Hepatocyte (in vitro differentiated cells): ENCODE data around the gene VASP. TPM values are rescaled to one million over a fixed set of nuclear protein-coding genes. Genes with fewer than 3 reads are reported as not detected.
A peak's percentile ranks its signal among the peaks of the same experiment; 100 is the strongest.

Experiments
- DNase-seq: peaks from one replicate; pipeline ENCODE4 v3.0.0-alpha.2; 2016; ENCODE audit warnings: low spot score
- H2AFZ ChIP-seq: fragments of 200-600 bp; sonication (generic); 2 replicates; pipeline ENCODE4 v1.6.0; 2016; ENCODE audit warnings: antibody characterized with exemption, mild to moderate bottlenecking
- H3K27ac ChIP-seq: fragments of 200-600 bp; sonication (generic); 2 replicates; pipeline ENCODE4 v1.5.1; 2016; ENCODE audit warnings: mild to moderate bottlenecking
- H3K27me3 ChIP-seq: fragments of 200-600 bp; sonication (generic); 2 replicates; pipeline ENCODE4 v1.6.1; 2016
- H3K36me3 ChIP-seq: fragments of 200-600 bp; sonication (generic); replicated peaks from 2 replicates; pipeline ENCODE4 v1.5.1; 2016; ENCODE audit warnings: low read depth; ENCODE audit not compliant: insufficient read depth
- H3K4me1 ChIP-seq: fragments of 200-600 bp; sonication (generic); 2 replicates; pipeline ENCODE4 v1.5.1; 2016; ENCODE audit warnings: mild to moderate bottlenecking, moderate library complexity; ENCODE audit not compliant: insufficient read depth
- H3K4me2 ChIP-seq: fragments of 200-600 bp; sonication (generic); 2 replicates; pipeline ENCODE4 v1.6.0; 2016
- H3K4me3 ChIP-seq: fragments of 200-600 bp; sonication (generic); 2 replicates; pipeline ENCODE4 v1.5.1; 2016; ENCODE audit warnings: mild to moderate bottlenecking
- H3K79me2 ChIP-seq: fragments of 200-600 bp; sonication (generic); 2 replicates; pipeline ENCODE4 v1.6.0; 2017; ENCODE audit warnings: mild to moderate bottlenecking
- H3K9me2 ChIP-seq: fragments of 200-600 bp; sonication (generic); replicated peaks from 2 replicates; pipeline ENCODE4 v1.6.0; 2017; ENCODE audit warnings: mild to moderate bottlenecking; ENCODE audit not compliant: insufficient read depth
- H3K9me3 ChIP-seq: fragments of 200-600 bp; sonication (generic); 2 replicates; pipeline ENCODE4 v1.5.1; 2016; ENCODE audit warnings: low read depth, mild to moderate bottlenecking
- H4K20me1 ChIP-seq: fragments of 200-600 bp; sonication (generic); 2 replicates; pipeline ENCODE4 v1.6.0; 2016; ENCODE audit warnings: mild to moderate bottlenecking; ENCODE audit not compliant: insufficient read depth, poor library complexity, severe bottlenecking
- EZH2 ChIP-seq: fragments of 200-600 bp; sonication (generic); IDR thresholded peaks from 2 replicates; pipeline ENCODE4 v1.6.1; 2016; ENCODE audit warnings: antibody characterized with exemption, mild to moderate bottlenecking, borderline replicate concordance
- EZH2phosphoT487 ChIP-seq: fragments of 200-600 bp; sonication (generic); IDR thresholded peaks from one replicate; pipeline ENCODE4 v1.6.1; 2018; ENCODE audit warnings: antibody characterized with exemption, mild to moderate bottlenecking, low read depth, moderate library complexity; ENCODE audit not compliant: unreplicated experiment, severe bottlenecking
- WGBS: methylation state at CpG from one replicate; pipeline ENCODE4 v1.1.6; 2016; ENCODE audit warnings: low lambda C conversion rate; ENCODE audit errors: missing lambda C conversion rate; 5-methylcytosine and 5-hydroxymethylcytosine counted together
- polyA plus RNA-seq: library from polyadenylated mRNA; unstranded; fragments of >200 nt; fragmentation: Nextera tagmentation; extraction: Ambion mirVana; gene quantifications from 2 replicates; pipeline ENCODE4 v1.2.1, GENCODE V29; 2016
- total RNA-seq: library from RNA; depleted of rRNA; stranded (reverse); fragments of >200 nt; gene quantifications from 2 replicates; pipeline ENCODE4 v1.2.3, GENCODE V29; 2014
- TF ChIP-seq, protein P1 (sequence below): fragments of 200-600 bp; sonication (generic); IDR thresholded peaks from 2 replicates; pipeline ENCODE4 v1.5.1; 2016; ENCODE audit warnings: antibody characterized with exemption, mild to moderate bottlenecking; ENCODE audit not compliant: poor library complexity

VASP gene
- total and polyA plus RNA-seq, 2 experiments from 2014 or later = 68.9 to 86.0 TPM

DNA sequence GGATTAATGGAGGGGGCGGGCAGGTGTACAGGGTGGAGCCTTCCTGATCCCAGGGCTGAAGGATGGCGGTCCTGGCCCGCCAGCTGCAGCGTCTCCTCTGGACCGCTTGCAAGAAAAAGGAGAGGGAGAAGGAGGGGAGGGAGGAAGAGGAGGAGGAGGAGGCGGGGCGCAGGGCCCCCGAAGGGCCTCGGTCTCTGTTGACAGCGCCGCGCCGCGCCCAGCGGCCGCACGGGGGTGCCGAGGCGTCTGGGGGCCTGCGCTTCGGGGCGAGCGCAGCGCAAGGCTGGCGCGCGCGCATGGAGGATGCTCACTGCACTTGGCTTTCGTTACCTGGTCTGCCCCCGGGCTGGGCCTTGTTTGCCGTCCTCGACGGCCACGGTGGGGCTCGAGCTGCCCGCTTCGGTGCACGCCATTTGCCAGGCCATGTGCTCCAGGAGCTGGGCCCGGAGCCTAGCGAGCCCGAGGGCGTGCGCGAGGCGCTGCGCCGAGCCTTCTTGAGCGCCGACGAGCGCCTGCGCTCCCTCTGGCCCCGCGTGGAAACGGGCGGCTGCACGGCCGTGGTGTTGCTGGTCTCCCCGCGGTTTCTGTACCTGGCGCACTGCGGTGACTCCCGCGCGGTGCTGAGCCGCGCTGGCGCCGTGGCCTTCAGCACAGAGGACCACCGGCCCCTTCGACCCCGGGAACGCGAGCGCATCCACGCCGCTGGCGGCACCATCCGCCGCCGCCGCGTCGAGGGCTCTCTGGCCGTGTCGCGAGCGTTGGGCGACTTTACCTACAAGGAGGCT lies 8.7 kb upstream of the VASP start, which contains the start of gene PPM1N:
TSS of gene PPM1N (plus strand) at position 33 of the 785 bp plus-strand sequence. CDS start at position 63, 30 bp downstream.
- peaks cover 7% of the 10 kb centered on the region for H3K4me1 ChIP-seq
- DNase-seq = peak; percentile 63
- H3K27ac ChIP-seq = no peak within 1 kb of the TSS
- H4K20me1 ChIP-seq = no peaks in the 10 kb centered on the region
- H3K4me2 ChIP-seq = peak within 1 kb of the TSS; percentile 100
- H3K79me2 ChIP-seq = no peaks in the 10 kb centered on the region
- no peak within 1 kb of the TSS for H2AFZ ChIP-seq
- WGBS = 3% methylated on average over 57 of the region's 89 CpGs
- TF ChIP-seq EZH2phosphoT487 (peak; percentile 28), EZH2 (peak; percentile 16)
- TF ChIP-seq, protein P1, sequence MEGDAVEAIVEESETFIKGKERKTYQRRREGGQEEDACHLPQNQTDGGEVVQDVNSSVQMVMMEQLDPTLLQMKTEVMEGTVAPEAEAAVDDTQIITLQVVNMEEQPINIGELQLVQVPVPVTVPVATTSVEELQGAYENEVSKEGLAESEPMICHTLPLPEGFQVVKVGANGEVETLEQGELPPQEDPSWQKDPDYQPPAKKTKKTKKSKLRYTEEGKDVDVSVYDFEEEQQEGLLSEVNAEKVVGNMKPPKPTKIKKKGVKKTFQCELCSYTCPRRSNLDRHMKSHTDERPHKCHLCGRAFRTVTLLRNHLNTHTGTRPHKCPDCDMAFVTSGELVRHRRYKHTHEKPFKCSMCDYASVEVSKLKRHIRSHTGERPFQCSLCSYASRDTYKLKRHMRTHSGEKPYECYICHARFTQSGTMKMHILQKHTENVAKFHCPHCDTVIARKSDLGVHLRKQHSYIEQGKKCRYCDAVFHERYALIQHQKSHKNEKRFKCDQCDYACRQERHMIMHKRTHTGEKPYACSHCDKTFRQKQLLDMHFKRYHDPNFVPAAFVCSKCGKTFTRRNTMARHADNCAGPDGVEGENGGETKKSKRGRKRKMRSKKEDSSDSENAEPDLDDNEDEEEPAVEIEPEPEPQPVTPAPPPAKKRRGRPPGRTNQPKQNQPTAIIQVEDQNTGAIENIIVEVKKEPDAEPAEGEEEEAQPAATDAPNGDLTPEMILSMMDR = no peak
- H3K36me3 ChIP-seq = no peaks in the 10 kb centered on the region
- no peak within 1 kb of the TSS for H3K4me3 ChIP-seq
- no peaks in the 10 kb centered on the region for H3K9me3 ChIP-seq
- H3K9me2 ChIP-seq = no peaks in the 10 kb centered on the region
- peaks cover 27% of the 10 kb centered on the region for H3K27me3 ChIP-seq

DNA sequence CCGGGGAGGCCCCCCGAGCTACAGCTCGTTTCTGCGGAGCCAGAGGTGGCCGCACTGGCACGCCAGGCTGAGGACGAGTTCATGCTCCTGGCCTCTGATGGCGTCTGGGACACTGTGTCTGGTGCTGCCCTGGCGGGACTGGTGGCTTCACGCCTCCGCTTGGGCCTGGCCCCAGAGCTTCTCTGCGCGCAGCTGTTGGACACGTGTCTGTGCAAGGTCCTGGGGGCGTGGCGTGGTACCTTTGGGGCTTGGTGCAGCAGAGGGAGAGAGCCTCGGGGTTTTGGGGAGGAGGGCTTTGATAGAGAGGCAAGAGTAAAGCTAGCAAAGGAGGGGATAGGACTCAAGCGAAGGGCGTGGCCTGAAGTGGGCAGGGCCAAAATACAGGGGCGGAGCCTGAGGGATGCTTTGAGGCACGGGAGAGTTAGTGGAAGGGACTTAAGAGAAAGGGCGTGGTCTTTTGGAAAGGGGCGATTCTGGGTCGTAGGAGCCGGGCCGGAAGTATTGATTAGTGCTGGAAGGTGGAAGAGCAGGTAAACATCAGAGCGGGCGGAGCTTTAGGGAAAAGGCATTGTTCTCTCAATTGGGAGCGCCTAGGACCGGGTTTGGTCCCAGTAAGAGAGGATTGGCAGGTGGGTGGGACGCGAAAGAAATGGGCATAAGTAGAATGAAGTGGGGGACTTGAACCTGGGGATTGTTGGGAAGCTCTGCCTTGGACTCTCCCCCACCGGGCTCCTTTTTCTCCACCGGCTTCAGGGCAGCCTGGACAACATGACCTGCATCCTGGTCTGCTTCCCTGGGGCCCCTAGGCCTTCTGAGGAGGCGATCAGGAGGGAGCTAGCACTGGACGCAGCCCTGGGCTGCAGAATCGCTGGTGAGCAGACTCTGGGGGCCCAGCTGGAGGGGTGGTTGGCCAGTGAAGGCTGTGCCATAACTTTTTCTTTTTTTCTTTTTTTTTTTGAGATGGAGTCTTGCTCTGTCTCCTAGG lies 7.8 kb upstream of the VASP start:
- H4K20me1 ChIP-seq = no peaks in the 10 kb centered on the region
- peaks cover 27% of the 10 kb centered on the region for H3K27me3 ChIP-seq
- no peak overlapping the region for H3K4me3 ChIP-seq
- H3K36me3 ChIP-seq = no peaks in the 10 kb centered on the region
- H3K79me2 ChIP-seq = no peaks in the 10 kb centered on the region
- WGBS = 13% methylated on average over 37 of the region's 37 CpGs
- H3K4me2 ChIP-seq = peak overlapping the region; percentile 74
- no peaks in the 10 kb centered on the region for H3K9me3 ChIP-seq
- H3K9me2 ChIP-seq = no peaks in the 10 kb centered on the region
- H2AFZ ChIP-seq = no peak overlapping the region
- TF ChIP-seq EZH2phosphoT487 (peak; percentile 13), EZH2 (peak; percentile 21)
- TF ChIP-seq, protein P1 = no peak
- DNase-seq = peak; percentile 64
- H3K4me1 ChIP-seq = peaks cover 7% of the 10 kb centered on the region
- no peak overlapping the region for H3K27ac ChIP-seq

DNA sequence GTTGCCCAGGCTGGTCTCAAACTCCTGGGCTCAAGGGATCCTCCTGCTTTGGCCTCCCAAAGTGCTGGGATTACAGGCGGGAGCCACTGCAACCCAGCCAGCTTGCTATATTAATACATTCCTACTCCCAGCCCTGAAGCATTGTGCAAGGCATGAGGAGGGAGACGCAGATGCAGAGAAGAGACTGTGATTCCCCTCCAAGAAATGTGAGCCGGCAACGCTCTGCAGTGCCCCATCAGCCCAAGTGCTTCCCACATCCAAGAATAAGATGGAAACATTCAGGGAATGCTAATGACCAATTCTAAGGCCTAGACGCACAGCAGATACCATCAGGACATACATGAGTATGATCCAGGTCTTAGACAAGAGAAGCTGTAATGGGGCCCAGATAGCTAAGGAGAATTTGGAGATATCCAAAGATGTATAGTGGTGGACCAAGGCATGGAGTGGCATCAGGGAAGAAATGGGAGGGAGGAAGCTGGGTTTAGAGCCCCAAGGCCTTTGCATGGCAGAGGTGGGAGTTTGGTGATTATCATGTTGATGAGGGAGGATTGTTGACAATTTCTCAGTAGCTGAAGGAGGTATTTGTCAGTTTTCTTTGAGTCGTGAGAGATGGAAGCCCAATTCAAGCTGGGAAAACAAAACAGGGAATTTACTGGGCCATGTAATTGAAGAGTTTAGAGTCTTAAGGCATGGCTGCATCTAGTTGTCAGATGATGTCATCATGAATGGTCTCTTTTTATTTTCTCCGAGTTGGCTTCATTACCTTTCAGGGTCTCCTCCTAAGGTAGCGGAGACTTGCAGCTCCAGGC lies 6.2 kb upstream of the VASP start:
- H2AFZ ChIP-seq = no peak overlapping the region
- TF ChIP-seq, protein P1 = no peak
- TF ChIP-seq EZH2 (no peak), EZH2phosphoT487 (no peak)
- no peak overlapping the region for H3K4me2 ChIP-seq
- no peaks in the 10 kb centered on the region for H3K36me3 ChIP-seq
- 67% methylated on average over 8 of the region's 8 CpGs for WGBS
- peaks cover 16% of the 10 kb centered on the region for H3K4me1 ChIP-seq
- H3K9me3 ChIP-seq = no peaks in the 10 kb centered on the region
- DNase-seq = no peak
- H3K9me2 ChIP-seq = no peaks in the 10 kb centered on the region
- H3K27me3 ChIP-seq = peaks cover 27% of the 10 kb centered on the region
- no peak overlapping the region for H3K27ac ChIP-seq
- no peak overlapping the region for H3K4me3 ChIP-seq
- H4K20me1 ChIP-seq = no peaks in the 10 kb centered on the region
- H3K79me2 ChIP-seq = no peaks in the 10 kb centered on the region
